Fibroblast of lung (primary cell): Measurements from ENCODE around the gene JARID2. TPM values are rescaled to one million over a fixed set of nuclear protein-coding genes. Genes with fewer than 3 reads are reported as not detected.

Source experiments
- DNase-seq, 2 donors: peaks; one replicate each; pipeline versions ENCODE4 v3.0.0 to v3.0.0-alpha.2; 2010; ENCODE audit warnings: low read depth in 2 of 2
- H2AFZ ChIP-seq: 2 replicates; pipeline ENCODE4 v1.5.1; 2012; ENCODE audit warnings: low read length, control low read depth, inconsistent platforms
- H3K27ac ChIP-seq: 2 replicates; pipeline ENCODE4 v1.5.1; 2011; ENCODE audit warnings: low read length, control low read depth; ENCODE audit not compliant: insufficient read depth
- H3K27me3 ChIP-seq: 2 replicates; pipeline ENCODE4 v1.5.1; 2011; ENCODE audit warnings: mild to moderate bottlenecking, low read length; ENCODE audit not compliant: control insufficient read depth, insufficient read depth
- H3K36me3 ChIP-seq: 2 replicates; pipeline ENCODE4 v1.5.1; 2011; ENCODE audit warnings: low read length; ENCODE audit not compliant: control insufficient read depth, insufficient read depth
- H3K4me1 ChIP-seq: 2 replicates; pipeline ENCODE4 v1.5.1; 2011; ENCODE audit warnings: low read length; ENCODE audit not compliant: control insufficient read depth, insufficient read depth; ENCODE audit errors: extremely low read depth
- H3K4me2 ChIP-seq: 2 replicates; pipeline ENCODE4 v1.5.1; 2011; ENCODE audit warnings: low read length, control low read depth; ENCODE audit not compliant: insufficient read depth; ENCODE audit errors: extremely low read depth
- H3K4me3 ChIP-seq, 4 experiments: fragments of 200-600 bp in 1 of 4; sonication (generic) in 1 of 4; replicated peaks in 1 of 4; 2 replicates each; pipeline ENCODE4 v1.5.1; 2011 to 2016; ENCODE audit warnings: low read length in 4 of 4, low read depth in 3 of 4, mild to moderate bottlenecking in 3 of 4, control low read depth in 2 of 4, inconsistent platforms in 1 of 4, mixed read lengths in 1 of 4; ENCODE audit not compliant: insufficient read depth in 1 of 4; ENCODE audit errors: control extremely low read depth in 1 of 4
- H3K79me2 ChIP-seq: 2 replicates; pipeline ENCODE4 v1.5.1; 2012; ENCODE audit warnings: mild to moderate bottlenecking, low read length, inconsistent platforms; ENCODE audit not compliant: control insufficient read depth, insufficient read depth
- H3K9ac ChIP-seq: 2 replicates; pipeline ENCODE4 v1.5.1; 2011; ENCODE audit warnings: mild to moderate bottlenecking, low read length, control low read depth; ENCODE audit not compliant: insufficient read depth
- H3K9me3 ChIP-seq: 2 replicates; pipeline ENCODE4 v1.5.1; 2012; ENCODE audit warnings: low read depth, low read length; ENCODE audit not compliant: control insufficient read depth, insufficient read depth
- H4K20me1 ChIP-seq: 2 replicates; pipeline ENCODE4 v1.5.1; 2011; ENCODE audit warnings: low read length; ENCODE audit not compliant: control insufficient read depth, insufficient read depth; ENCODE audit errors: extremely low read depth
- EZH2 ChIP-seq: IDR thresholded peaks from 2 replicates; pipeline ENCODE4 v1.5.1; 2012; ENCODE audit warnings: low read length, control low read depth, mild to moderate bottlenecking; ENCODE audit errors: missing control alignments
- polyA plus RNA-seq, 2 donors: library from polyadenylated mRNA; depleted of rRNA in 1 of 2; stranded (reverse) in 1 of 2; unstranded in 1 of 2; fragments of >200 nt; gene quantifications; 2 replicates each; pipeline ENCODE4 v1.2.1, GENCODE V29; 2011 to 2012; ENCODE audit warnings: missing spikeins in 1 of 2
- total RNA-seq: library from RNA; depleted of rRNA; stranded (reverse); fragments of >200 nt; gene quantifications from 2 replicates; pipeline ENCODE4 v1.2.1, GENCODE V29; 2014
- TF ChIP-seq, protein P1 (sequence below), 2 donors: IDR thresholded peaks in 1 of 2; conservative IDR thresholded peaks in 1 of 2; 1 replicate in 1 of 2; 2 replicates in 1 of 2; pipeline ENCODE4 v1.5.1; 2011 to 2012; ENCODE audit warnings: low read length in 2 of 2, control low read depth in 1 of 2, inconsistent platforms in 1 of 2, low read depth in 1 of 2, mild to moderate bottlenecking in 1 of 2

JARID2 gene
- total and polyA plus RNA-seq, 2 donors (not counting 1 experiment from before 2014, with no cell fraction given), result 5.0 to 8.2 TPM

DNA sequence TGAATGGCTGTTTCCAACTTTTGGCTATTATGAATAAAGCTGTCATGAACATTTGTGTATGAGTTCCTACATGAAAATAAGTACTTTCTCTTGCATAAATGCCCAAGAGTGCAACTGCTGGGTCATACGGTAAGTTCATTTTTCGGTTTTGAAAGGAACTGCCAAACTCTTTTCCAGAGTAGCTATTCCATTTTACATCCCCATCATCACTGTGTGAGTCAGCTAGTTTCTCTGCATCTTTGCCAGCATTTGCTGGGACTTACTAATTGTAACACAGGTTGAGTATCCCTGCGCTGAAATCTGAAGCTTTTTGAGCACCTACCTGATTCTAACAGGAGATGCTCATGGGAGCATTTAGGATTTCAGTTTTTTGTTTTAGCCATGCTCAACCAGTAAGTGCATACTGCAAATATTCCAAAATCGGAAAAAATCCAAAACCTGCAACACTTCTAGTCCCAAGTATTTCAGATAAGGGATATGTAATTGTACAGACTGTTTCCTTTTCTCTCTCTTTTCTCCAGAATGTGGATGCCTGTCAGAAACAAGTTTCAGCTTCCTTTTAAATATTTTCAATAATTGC, 298.5 kb downstream of the JARID2 start:
- DNase-seq, result peak; percentile 48 to 82
- H3K79me2 ChIP-seq, result no peaks in the 10 kb centered on the region

DNA sequence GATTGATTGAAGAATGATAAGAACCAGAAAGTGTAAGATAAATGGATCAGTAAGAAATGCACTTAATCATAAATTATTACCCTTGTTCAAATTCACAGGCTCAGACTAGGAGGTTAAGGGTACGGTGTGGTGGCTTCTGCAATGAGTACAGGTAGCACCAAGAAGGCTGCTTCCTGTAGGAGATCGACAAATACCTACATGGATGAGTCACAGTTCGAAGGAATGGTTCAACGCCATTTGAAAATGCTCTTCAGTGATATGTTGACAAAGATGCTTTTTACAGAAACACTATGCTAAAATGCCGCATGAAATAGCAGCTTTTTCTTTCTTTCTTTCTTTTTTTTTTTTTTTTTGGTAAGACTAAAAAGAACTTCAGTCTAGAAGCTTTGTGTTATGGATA, 300.7 kb downstream of the JARID2 start:
- TF ChIP-seq EZH2, result no peak
- TF ChIP-seq, protein P1, sequence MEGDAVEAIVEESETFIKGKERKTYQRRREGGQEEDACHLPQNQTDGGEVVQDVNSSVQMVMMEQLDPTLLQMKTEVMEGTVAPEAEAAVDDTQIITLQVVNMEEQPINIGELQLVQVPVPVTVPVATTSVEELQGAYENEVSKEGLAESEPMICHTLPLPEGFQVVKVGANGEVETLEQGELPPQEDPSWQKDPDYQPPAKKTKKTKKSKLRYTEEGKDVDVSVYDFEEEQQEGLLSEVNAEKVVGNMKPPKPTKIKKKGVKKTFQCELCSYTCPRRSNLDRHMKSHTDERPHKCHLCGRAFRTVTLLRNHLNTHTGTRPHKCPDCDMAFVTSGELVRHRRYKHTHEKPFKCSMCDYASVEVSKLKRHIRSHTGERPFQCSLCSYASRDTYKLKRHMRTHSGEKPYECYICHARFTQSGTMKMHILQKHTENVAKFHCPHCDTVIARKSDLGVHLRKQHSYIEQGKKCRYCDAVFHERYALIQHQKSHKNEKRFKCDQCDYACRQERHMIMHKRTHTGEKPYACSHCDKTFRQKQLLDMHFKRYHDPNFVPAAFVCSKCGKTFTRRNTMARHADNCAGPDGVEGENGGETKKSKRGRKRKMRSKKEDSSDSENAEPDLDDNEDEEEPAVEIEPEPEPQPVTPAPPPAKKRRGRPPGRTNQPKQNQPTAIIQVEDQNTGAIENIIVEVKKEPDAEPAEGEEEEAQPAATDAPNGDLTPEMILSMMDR (conservative IDR thresholded peaks at IDR 0.05 in 1 of 2, IDR thresholded peaks at IDR 0.05 in 1 of 2; ENCODE audit: low read depth in 1 of 2, low read length in 2 of 2), result no peak
- Histone ChIP-seq H3K36me3 (peaks cover under 1% of the 10 kb centered on the region), H4K20me1 (no peaks in the 10 kb centered on the region), H3K4me3 (no peak overlapping the region), H3K9me3 (no peaks in the 10 kb centered on the region), H3K27ac (no peak overlapping the region), H3K27me3 (no peaks in the 10 kb centered on the region), H2AFZ (no peak overlapping the region), H3K4me1 (no peaks in the 10 kb centered on the region), H3K9ac (no peak overlapping the region), H3K4me2 (no peak overlapping the region), H3K79me2 (no peaks in the 10 kb centered on the region)
- DNase-seq, result no peak

More for the DNA sequence above, 298.5 kb downstream of the JARID2 start:
- Histone ChIP-seq H3K4me2 (no peak overlapping the region), H3K9me3 (no peaks in the 10 kb centered on the region), H4K20me1 (no peaks in the 10 kb centered on the region), H3K4me1 (no peaks in the 10 kb centered on the region), H3K27ac (no peak overlapping the region), H3K9ac (no peak overlapping the region), H3K4me3 (no peak overlapping the region), H3K27me3 (no peaks in the 10 kb centered on the region), H3K36me3 (no peaks in the 10 kb centered on the region), H2AFZ (no peak overlapping the region)
- TF ChIP-seq, protein P1 (conservative IDR thresholded peaks at IDR 0.05 in 1 of 2, IDR thresholded peaks at IDR 0.05 in 1 of 2; ENCODE audit: low read depth in 1 of 2, low read length in 2 of 2), result no peak
- TF ChIP-seq EZH2, result no peak

DNA sequence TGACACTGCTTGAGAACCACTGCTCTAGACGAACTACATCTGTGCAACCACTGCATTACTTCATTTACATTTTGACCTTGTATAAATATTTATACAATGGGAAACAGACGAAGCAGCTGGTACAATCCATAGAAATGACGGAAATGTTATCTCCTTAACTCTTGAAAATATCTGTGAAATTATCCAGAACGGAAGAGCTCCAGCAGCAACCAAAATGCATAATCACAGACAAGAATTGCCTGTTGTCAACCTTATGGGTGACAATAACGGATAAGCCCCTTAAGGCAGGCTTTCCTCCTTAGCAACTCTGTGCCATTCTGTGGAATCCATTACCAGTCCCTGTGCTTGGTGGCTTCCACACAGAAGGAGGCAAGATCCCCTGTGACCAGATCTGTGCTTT, 301.5 kb downstream of the JARID2 start:
- Histone ChIP-seq H3K4me1 (no peaks in the 10 kb centered on the region), H3K27me3 (no peaks in the 10 kb centered on the region), H3K4me3 (no peak overlapping the region), H3K9me3 (no peaks in the 10 kb centered on the region), H3K36me3 (peaks cover 2% of the 10 kb centered on the region), H2AFZ (no peak overlapping the region), H3K79me2 (no peaks in the 10 kb centered on the region), H3K4me2 (no peak overlapping the region), H4K20me1 (no peaks in the 10 kb centered on the region), H3K27ac (no peak overlapping the region), H3K9ac (no peak overlapping the region)
- peak in 1 of 2 donors; percentile 78 for DNase-seq
- TF ChIP-seq EZH2, result no peak
- TF ChIP-seq, protein P1 (conservative IDR thresholded peaks at IDR 0.05 in 1 of 2, IDR thresholded peaks at IDR 0.05 in 1 of 2; ENCODE audit: low read depth in 1 of 2, low read length in 2 of 2), result no peak
